Activated naive CD8-positive, alpha-beta T cell (primary cell): ENCODE data around the gene MAD1L1.
"Not testable (repeated sequence)": the region's sequence is repeated elsewhere in the genome, so short reads cannot be mapped to it uniquely, and the experiment has no call there.

ENCODE experiments used
- H3K27ac Mint-ChIP-seq: one replicate; pipeline ENCODE4 v1.8.0; 2021; ENCODE audit warnings: mixed read lengths
- H3K27me3 Mint-ChIP-seq: one replicate; pipeline ENCODE4 v1.8.0; 2021; ENCODE audit warnings: mixed read lengths
- H3K36me3 Mint-ChIP-seq: one replicate; pipeline ENCODE4 v1.8.0; 2021; ENCODE audit warnings: mixed read lengths
- H3K4me1 Mint-ChIP-seq: one replicate; pipeline ENCODE4 v1.8.0; 2021; ENCODE audit warnings: low read depth, mixed read lengths
- H3K4me3 Mint-ChIP-seq: one replicate; pipeline ENCODE4 v1.8.0; 2021; ENCODE audit warnings: mild to moderate bottlenecking, mixed read lengths
- H3K9me3 Mint-ChIP-seq: one replicate; pipeline ENCODE4 v1.8.0; 2021; ENCODE audit warnings: low read depth, mixed read lengths

Gene MAD1L1

DNA sequence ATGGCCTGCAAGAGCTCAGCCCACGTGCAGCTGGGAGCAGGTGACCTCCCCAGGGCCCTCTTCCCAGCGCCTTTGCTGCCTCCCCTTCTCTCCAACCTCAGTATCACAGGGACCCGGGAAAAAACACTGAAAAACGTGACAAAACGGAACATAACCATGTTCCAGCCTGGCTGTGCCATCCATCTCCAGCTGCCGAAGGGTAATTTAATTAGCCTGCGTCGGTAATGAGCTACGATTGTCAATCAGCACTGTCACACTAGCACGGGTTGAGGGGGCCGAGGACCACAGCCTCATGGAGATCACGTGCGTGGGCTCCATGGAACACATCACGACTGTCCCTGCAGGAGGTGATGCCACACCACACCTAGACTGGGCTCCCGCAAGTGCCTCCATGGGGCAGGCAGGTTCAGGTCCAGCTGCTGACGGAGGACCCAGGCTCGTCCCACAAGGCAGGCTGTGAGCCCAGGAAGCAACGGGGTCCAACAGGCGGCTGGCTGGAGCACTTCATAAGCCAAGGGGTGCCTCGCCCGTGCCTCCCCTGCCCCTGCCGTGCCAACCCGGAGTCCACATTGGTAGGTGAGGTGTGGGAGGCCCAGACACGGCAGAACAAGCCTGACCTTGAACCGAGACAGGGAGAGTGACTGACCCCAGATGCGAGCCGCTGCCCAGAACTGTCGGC is 363.2 kb downstream of the MAD1L1 start:
- Mint-ChIP-seq H3K36me3 (no peaks in the 10 kb centered on the region), H3K9me3 (no peaks in the 10 kb centered on the region), H3K27ac (no peak overlapping the region), H3K4me1 (peaks cover 7% of the 10 kb centered on the region), H3K4me3 (no peak overlapping the region), H3K27me3 (no peaks in the 10 kb centered on the region)

DNA sequence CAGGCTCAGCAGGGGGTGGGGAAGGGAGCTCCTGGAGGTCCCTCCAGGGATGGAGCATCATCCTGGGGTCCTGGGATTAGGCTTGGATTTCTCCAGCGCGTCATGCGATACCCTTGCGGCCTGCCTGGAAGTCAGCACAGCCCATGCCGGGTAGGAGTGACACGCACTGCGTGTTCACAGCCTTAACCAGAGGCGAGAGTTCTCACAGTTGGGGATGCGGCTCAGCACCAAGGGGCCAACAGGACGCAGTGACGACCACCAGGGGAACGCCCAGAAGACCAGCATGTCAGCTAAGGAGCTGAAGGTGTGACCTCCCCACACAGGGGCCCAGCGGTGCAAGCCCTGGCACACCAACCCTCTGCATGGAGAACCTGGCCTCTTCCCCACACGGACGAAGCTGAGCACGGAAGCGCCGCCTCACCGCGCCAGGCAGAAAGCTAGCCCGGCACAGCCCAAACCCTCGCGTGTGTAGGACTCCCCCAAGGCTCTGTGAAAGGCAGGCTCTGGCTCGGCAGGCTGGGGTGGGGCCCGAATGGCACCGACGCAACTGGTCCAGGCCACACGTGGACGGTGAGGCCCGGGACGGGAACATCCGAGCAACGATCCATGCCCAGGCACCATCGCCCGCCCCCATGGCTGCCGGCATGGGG is 364.1 kb downstream of the MAD1L1 start:
- no peaks in the 10 kb centered on the region for H3K36me3 Mint-ChIP-seq
- no peak overlapping the region for H3K27ac Mint-ChIP-seq
- no peak overlapping the region for H3K4me3 Mint-ChIP-seq
- H3K4me1 Mint-ChIP-seq, result peaks cover 6% of the 10 kb centered on the region
- no peaks in the 10 kb centered on the region for H3K27me3 Mint-ChIP-seq
- H3K9me3 Mint-ChIP-seq, result no peaks in the 10 kb centered on the region

DNA sequence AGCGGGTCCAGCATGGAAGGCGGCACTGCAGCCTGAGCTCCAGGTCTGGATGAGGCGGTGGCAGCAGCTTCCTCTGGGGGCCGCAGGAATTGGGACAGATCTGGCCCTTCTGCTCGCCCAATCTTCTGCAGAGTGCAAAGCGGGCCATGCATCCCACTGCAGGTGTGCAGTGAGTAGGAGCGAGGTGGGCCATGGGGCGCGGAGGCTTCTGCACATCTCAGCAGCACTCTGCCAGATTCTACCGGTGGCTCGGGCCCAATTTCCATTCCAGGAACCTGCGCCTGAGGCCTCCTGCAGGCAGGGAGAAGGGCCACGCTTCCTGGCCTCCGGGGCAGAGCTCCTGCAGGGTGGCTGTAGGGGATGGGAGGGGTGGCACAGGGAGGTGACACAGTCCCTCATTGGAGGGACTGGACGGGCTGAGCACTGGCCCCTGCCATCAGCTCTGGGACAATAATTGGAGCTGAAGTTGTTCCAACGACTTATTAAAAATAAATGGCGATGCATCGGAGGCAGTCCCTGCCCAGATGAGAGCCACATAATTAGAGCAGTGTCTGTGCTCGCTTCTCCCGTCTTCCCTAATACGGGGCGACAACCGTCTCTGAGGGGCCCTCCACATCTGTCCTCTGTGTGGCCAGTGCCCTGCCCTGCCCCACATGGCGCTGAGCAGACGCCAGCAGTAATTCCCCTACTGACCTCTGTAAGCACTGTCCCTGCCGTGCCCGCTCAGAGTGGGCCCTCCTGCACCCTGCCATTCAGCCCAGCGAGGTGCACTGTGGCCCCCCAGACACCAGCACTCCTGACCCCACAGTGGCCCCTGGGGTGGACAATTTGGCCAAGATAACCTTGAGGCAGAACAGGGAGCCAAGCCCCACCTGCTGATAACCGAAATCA is 365.1 kb downstream of the MAD1L1 start:
- Mint-ChIP-seq H3K4me3 (no peak overlapping the region), H3K27ac (no peak overlapping the region), H3K4me1 (peaks cover 6% of the 10 kb centered on the region), H3K9me3 (no peaks in the 10 kb centered on the region), H3K36me3 (no peaks in the 10 kb centered on the region), H3K27me3 (no peaks in the 10 kb centered on the region)

- no peaks in the 10 kb centered on the region for H3K9me3 Mint-ChIP-seq
- H3K4me3 Mint-ChIP-seq, result no peak overlapping the region
- H3K27me3 Mint-ChIP-seq, result no peaks in the 10 kb centered on the region
- H3K4me1 Mint-ChIP-seq, result peaks cover 8% of the 10 kb centered on the region
- H3K27ac Mint-ChIP-seq, result no peak overlapping the region
- no peaks in the 10 kb centered on the region for H3K36me3 Mint-ChIP-seq
Observed at GRCh38 chr7:1866601-1867000, 366.1 kb downstream of the MAD1L1 start.

DNA sequence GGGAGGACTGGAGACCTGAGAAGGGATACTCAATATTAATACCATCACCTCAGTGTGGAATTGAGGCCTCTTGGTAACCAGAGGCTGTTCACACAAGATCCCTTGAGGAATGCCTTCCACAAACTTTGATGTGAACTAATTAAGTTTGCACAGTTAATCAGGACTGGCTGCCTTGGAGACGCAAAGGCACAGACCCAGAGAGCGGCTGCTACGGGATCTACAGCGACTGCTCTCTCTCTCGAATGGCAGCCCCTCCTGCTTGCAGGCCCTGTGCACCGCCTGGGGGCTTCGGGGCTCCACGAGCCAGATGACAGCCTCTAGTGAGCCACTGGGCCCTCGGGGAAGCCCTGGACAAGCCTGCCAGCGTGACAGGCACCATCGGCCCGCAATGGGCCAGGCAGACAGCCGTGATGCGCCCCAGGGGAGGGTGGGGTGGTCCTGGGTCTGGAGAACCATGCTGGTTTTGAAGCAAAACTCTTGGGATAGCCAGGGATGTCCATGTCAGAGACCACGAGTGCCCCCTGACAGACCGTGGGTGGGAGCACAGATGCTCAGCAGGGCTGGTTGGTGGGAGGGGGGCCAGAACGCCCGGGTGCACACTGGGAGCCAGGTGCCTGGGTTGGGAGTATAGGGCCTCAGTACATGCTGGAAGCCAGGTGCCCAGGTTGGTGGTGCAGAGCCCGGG is 367.0 kb downstream of the MAD1L1 start:
- Mint-ChIP-seq H3K36me3 (no peaks in the 10 kb centered on the region), H3K4me3 (no peak overlapping the region), H3K27ac (no peak overlapping the region), H3K27me3 (no peaks in the 10 kb centered on the region), H3K9me3 (no peaks in the 10 kb centered on the region), H3K4me1 (peaks cover 8% of the 10 kb centered on the region)

DNA sequence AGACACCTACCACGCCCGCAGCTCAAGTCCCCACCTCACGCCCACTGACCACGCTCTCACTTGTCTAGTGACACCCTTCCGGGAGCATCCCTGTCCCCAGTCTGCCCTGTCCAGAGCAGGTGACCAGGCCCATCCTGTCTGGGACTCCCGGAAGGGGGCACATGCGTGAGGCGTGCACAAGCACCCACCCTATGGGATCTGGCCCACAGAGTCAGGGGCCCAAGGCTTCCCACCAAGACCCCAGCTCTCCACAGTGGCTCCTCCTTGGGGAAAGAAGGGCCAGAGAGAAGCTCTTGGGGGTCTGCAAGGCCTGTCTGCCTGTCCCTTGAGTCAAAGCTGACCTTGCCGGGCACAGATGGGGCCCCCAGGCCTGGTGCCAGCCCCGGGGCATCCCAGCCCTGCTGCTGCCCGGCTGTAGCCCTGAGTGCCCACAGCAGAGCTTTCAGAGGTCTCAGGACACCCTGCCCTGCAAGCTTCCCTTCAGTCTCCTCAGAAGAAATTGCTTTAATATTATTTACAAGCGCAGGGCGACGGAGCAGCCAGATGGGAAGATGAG is 367.7 kb downstream of the MAD1L1 start:
- no peak overlapping the region for H3K27ac Mint-ChIP-seq
- H3K27me3 Mint-ChIP-seq, result no peaks in the 10 kb centered on the region
- H3K36me3 Mint-ChIP-seq, result no peaks in the 10 kb centered on the region
- peaks cover 11% of the 10 kb centered on the region for H3K4me1 Mint-ChIP-seq
- H3K4me3 Mint-ChIP-seq, result no peak overlapping the region
- no peaks in the 10 kb centered on the region for H3K9me3 Mint-ChIP-seq

DNA sequence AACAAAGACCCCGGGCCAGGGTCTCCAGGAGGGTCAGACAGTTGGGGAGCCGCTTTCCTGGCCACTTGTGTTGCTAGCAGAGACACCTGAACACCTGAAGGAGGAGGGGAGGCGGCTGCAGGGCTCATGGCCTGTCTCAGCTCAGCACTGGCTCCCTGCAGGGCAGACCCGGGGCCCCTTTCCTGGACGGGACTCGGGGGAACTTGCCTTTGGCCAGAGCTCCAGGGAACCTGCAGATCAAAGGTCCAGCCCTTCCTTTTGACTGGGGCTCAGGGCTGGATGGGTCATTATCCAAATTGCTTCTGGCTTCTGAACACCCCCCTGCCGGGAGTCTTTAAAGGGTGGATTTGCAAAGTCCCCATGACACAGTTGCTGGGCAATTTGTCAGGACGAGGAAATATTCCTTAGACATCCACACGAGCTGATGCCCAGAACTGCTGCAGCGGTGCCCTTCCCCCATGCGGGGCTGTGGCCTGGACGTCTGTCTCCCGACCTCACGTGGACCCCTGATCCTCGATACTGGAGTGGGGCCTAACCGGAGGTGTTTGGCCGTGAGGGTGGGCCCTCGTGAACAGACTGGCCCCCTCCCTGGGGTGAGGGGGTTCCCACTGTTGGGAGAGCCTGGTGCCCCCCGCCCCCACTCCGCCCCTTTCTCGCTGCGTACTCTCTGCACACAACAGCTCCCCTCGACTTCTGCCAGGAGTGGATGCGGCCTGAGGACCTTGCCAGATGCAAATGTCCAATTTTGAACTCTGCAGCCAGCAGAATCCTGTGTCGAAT is 368.4 kb downstream of the MAD1L1 start:
- H3K9me3 Mint-ChIP-seq, result no peaks in the 10 kb centered on the region
- no peaks in the 10 kb centered on the region for H3K27me3 Mint-ChIP-seq
- no peak overlapping the region for H3K4me3 Mint-ChIP-seq
- no peaks in the 10 kb centered on the region for H3K36me3 Mint-ChIP-seq
- H3K4me1 Mint-ChIP-seq, result peaks cover 9% of the 10 kb centered on the region
- H3K27ac Mint-ChIP-seq, result no peak overlapping the region

GRCh38 chr7:1863091-1863900 is 369.4 kb downstream of the MAD1L1 start:
- Mint-ChIP-seq H3K4me3 (no peak overlapping the region), H3K4me1 (peaks cover 9% of the 10 kb centered on the region), H3K27ac (no peak overlapping the region), H3K27me3 (no peaks in the 10 kb centered on the region), H3K36me3 (no peaks in the 10 kb centered on the region), H3K9me3 (no peaks in the 10 kb centered on the region)

- Mint-ChIP-seq H3K27ac (no peak overlapping the region), H3K4me3 (no peak overlapping the region), H3K27me3 (no peaks in the 10 kb centered on the region), H3K36me3 (no peaks in the 10 kb centered on the region), H3K4me1 (peaks cover 9% of the 10 kb centered on the region), H3K9me3 (no peaks in the 10 kb centered on the region)
Observed at GRCh38 chr7:1862560-1862959, 370.2 kb downstream of the MAD1L1 start.

GRCh38 chr7:1861799-1862458 is 370.8 kb downstream of the MAD1L1 start:
- Mint-ChIP-seq H3K27me3 (no peaks in the 10 kb centered on the region), H3K4me3 (no peak overlapping the region), H3K27ac (no peak overlapping the region), H3K4me1 (peaks cover 6% of the 10 kb centered on the region), H3K9me3 (no peaks in the 10 kb centered on the region), H3K36me3 (no peaks in the 10 kb centered on the region)

- not testable (repeated sequence) for H3K27me3 Mint-ChIP-seq, H3K4me1 Mint-ChIP-seq, H3K27ac Mint-ChIP-seq, H3K4me3 Mint-ChIP-seq, H3K36me3 Mint-ChIP-seq, H3K9me3 Mint-ChIP-seq
Observed at GRCh38 chr7:1860881-1861798, 371.6 kb downstream of the MAD1L1 start.

- H3K27ac Mint-ChIP-seq, result no peak overlapping the region
- no peaks in the 10 kb centered on the region for H3K9me3 Mint-ChIP-seq
- H3K4me3 Mint-ChIP-seq, result no peak overlapping the region
- no peaks in the 10 kb centered on the region for H3K27me3 Mint-ChIP-seq
- peaks cover 21% of the 10 kb centered on the region for H3K4me1 Mint-ChIP-seq
- H3K36me3 Mint-ChIP-seq, result no peaks in the 10 kb centered on the region
Observed at GRCh38 chr7:1859266-1860035, 373.3 kb downstream of the MAD1L1 start.
